ENCODE data around the gene CD4.

Gene CD4

DNA sequence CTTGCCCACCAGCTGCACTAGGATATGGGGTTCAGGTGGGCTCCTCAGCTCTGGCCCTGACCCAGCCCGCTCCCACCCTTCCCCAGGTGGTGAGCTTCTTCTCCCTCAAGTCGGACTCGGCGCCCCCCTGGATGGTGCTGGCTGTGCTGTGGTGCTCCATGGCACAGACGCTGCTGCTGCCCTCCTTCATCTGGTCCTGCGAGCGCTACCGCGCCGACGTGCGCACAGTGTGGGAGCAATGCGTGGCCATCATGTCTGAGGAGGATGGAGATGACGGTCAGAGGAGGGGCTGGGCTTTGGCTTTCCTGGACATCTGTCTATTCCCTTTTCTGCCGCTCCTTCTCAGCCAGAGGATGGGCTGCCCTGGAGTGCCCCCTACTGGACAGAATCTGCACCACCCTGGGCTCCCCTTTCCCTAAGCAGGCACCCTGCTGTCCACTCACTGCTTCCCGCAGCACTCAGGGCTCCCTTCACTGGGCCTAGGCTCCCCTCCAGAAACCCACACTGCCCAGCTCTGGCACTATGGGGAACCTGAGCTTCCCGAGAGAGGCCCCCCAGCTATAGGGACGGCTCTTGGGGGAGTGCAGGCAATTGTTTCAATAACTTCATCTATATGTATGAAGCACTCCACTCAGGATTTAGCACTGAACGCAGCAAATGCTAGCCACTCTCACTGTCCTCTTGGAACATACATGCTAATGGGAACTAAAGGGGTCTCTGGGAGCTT, 36.2 kb downstream of the CD4 start:
- intact Hi-C loops (cut with DNase I) = loop anchor here (1.0 to 5.0 kb wide), 2 partner anchors 72 to 88 kb away; partner anchors contain the start of gene MLF2
- DNase-seq = peak; percentile 83 to 98 (median 90)

DNA sequence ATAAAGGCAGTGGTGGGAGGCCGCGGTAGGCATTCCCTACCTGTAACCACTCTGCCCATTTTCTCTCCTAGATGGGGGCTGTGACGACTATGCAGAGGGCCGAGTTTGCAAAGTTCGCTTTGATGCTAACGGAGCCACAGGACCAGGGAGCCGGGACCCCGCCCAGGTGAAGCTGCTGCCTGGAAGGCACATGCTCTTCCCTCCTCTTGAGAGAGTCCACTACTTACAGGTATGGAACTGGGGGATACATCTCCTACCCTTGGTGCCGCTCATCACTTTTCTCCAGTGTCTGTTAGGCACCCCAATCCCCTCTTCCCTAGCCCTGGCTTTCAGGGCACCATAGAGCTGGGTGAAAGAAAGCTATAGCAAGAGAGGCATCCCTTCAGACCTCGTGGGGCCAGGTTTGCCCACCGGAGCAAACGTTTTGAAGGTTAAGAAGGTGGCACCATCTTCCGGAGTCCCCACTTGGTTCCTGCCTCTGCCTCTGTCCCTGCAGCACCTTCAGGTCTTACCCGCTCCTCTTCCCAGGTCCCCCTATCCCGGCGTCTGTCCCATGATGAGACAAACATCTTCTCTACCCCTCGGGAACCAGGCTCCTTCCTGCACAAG, 36.9 kb downstream of the CD4 start:
- DNase-seq = peak in 2 of 10 donors; percentile 60 to 66
- intact Hi-C loops (cut with DNase I) = loop anchor here (5.0 kb wide), 1 partner anchor 89 kb away; no protein-coding TSS in a partner anchor

DNA sequence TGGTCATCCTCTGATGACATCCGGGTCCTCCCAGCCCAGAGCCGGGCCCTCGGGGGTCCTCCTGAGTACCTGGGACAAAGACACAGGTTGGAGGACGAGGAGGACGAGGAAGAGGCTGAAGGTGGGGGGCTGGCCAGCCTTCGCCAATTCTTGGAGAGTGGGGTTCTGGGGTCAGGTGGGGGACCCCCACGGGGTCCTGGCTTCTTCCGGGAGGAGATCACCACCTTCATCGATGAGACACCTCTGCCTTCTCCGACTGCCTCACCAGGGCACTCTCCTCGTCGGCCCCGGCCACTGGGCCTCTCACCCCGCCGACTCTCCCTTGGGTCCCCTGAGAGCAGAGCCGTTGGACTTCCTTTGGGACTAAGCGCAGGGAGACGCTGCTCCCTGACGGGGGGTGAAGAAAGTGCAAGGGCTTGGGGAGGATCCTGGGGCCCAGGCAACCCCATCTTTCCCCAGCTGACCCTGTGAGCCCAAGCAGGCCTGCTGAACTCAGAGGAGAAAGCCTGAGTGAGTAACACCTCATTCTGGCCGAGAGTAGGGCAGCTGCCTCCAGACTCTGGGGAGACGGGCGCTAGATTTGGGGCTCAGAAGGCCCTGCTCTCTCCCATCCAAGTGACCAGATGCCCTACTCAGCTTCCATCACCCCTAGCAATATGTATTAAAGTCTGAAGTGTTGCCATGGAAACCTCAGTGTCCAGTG, 37.6 kb downstream of the CD4 start:
- intact Hi-C loops (cut with DNase I) = loop anchor here (5.0 kb wide), 1 partner anchor 90 kb away; no protein-coding TSS in a partner anchor
- DNase-seq = peak in 2 of 10 donors; percentile 59 to 66

DNA sequence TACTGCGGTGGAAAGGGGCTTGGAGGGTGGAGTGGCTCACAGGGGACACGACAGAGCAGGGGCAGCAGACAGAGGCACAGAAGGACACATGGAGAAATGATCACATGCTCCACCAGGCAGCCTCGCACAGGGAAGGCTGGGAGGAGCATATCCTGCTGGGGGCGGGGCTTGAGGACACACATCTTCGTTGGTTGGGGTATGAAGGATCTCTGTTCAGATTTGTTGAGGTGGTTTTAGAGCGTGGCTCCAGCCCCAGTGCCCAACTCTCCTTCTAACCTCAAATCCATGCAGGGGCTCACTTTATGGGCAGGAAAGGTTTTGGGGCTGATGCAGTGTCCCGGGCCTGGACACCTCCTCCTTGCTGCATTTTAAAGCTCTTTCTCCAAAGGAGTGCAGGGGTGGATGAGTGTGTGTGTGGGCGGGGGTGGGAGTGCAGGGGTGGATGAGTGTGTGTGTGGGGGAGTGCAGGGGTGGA, 38.1 kb downstream of the CD4 start:
- intact Hi-C loops (cut with DNase I) = loop anchor here (5.0 kb wide), 1 partner anchor 90 kb away; no protein-coding TSS in a partner anchor
- DNase-seq = peak; percentile 62 to 97 (median 84)

DNA sequence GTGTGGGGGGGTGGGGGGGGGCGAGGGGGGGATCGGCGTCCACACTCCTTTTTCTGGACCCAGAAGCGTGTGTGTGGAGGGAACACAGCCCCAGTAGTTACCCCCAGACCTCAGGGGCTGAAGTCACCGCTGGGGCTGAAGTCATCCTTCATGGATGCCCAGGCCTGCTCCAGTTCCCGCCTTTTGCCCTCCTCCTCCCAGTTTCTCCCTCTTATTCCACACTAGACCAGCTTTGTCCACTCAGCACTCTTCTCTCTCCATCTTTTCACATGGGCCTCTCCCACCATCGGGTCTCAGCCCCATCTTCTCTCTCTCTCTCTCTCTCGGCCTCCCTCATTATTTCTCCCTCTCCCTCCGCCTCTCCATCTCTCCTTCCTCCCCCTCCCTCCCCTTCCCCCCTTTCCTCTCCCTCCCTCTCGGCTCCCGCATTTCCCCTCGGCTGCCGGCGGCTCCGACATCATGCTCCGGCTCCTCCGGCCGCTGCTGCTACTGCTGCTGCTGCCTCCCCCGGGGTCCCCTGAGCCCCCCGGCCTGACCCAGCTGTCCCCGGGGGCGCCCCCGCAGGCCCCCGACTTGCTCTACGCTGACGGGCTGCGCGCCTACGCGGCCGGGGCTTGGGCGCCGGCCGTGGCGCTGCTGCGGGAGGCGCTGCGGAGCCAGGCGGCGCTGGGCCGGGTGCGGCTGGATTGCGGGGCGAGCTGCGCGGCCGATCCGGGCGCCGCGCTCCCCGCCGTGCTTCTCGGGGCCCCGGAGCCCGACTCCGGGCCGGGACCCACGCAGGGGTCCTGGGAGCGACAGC, 38.9 kb downstream of the CD4 start, which contains the start of gene P3H3:
Gene P3H3 (plus strand): TSS at position 426 of the 799 bp plus-strand sequence. CDS start 34 bp downstream, at position 460.
- DNase-seq = peak in 4 of 10 donors; percentile 40 to 89 (median 71)
- intact Hi-C loops (cut with DNase I) = loop anchor here (5.0 kb wide), 1 partner anchor 91 kb away; no protein-coding TSS in a partner anchor

DNA sequence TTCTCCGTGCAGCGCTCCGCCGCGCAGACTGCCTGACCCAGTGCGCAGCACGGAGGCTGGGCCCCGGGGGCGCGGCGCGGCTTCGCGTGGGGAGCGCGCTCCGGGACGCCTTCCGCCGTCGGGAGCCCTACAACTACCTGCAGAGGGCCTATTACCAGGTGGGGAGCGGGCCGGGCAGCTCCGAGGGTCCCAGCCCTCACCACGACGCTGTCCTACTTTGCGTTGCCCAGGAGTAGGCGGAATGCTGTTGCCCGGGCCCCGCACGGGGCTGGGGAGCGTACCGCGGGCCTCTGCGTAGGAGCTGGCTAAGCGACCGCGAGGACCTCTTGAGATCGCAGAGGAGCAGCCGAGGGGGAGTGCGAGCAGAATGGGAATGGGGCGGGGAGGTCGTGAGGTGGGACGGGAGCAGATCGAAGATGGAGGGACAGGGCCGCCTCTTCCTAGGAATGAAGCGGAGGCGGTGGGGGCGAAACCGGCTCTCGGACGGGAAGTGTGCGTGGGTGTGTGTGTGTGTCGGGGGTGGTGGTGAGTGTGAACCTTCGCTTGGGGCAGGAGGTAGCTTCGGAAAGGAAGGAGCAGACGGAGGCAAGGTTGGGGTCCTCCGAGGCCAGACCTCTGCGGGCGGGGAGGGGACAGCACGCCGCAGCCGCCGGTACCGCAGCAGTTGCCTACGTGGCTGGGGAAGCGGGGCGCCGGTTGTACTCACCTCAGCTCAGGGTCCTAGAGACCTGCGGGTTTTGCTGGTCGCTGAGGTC, 39.6 kb downstream of the CD4 start:
- intact Hi-C loops (cut with DNase I) = loop anchor here (5.0 kb wide), 1 partner anchor 92 kb away; no protein-coding TSS in a partner anchor
- peak in 8 of 10 donors; percentile 50 to 94 (median 70) for DNase-seq

DNA sequence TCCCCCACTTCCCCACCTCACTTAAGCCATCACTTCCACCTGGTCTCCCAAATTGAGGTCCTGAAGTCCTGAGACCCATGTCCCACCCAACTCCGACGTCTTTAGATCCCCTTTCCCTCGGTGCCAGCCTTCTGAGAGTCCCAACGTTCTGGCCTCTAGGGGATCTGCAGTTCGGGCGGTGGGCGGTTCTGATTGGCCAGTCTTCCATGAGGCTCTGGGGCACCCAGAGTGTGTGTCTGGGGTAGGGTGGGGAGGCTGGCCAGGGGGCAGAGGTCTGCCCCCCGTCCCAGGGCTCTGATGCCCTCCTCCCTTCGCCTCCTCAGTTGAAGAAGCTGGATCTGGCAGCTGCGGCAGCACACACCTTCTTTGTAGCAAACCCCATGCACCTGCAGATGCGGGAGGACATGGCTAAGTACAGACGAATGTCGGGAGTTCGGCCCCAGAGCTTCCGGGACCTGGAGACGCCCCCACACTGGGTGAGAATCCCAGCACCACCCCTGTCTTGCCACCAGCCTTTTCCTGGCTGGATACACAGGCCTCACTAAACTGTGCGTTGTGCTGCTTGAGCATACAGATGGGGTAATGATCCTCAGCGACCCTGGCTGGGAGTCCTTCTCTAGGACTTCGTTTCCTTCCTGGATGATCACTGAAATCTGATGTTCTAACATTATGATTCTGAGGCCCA, 40.4 kb downstream of the CD4 start:
- intact Hi-C loops (cut with DNase I) = loop anchor here (5.0 kb wide), 1 partner anchor 92 kb away; no protein-coding TSS in a partner anchor

DNA sequence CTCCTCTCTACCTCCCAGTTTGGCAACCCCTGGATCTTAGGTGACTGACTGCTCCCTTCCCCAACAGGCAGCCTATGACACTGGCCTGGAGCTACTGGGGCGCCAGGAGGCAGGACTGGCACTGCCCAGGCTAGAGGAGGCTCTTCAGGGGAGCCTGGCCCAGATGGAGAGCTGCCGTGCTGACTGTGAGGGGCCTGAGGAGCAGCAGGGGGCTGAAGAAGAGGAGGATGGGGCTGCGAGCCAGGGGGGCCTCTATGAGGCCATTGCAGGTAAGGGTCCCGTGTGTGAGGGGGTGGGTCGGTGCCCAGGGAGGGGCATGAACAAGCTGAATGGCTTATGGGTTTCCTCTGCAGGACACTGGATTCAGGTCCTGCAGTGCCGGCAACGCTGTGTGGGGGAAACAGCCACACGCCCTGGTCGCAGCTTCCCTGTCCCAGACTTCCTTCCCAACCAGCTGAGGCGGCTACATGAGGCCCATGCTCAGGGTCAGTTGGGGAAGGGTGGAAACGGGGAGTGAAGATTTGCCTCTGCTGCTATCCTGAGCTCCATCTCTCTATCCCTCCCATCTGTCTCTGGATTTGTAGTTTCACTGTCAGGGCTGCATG, 41.1 kb downstream of the CD4 start:
- intact Hi-C loops (cut with DNase I) = no loop called here
- peak in 2 of 10 donors; percentile 57 to 66 for DNase-seq

More for the DNA sequence above, 40.4 kb downstream of the CD4 start:
- DNase-seq = peak in 3 of 10 donors; percentile 54 to 87 (median 87)

DNA sequence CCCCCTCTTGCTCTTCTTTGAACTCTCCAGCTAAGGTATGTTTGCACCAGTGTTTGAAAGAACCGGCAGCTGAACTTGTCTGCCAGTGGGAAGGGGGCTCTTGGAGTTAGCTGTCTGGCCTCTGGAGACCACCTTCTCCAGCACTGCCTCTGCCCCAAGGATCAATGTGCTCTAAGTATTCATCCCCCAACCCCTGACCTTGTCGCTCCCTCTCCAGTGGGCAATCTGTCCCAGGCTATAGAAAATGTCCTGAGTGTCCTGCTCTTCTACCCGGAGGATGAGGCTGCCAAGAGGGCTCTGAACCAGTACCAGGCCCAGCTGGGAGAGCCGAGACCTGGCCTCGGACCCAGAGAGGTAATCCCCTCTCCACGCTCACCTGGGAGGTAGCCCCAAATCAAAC, 41.7 kb downstream of the CD4 start:
- DNase-seq = no peak
- intact Hi-C loops (cut with DNase I) = no loop called here

DNA sequence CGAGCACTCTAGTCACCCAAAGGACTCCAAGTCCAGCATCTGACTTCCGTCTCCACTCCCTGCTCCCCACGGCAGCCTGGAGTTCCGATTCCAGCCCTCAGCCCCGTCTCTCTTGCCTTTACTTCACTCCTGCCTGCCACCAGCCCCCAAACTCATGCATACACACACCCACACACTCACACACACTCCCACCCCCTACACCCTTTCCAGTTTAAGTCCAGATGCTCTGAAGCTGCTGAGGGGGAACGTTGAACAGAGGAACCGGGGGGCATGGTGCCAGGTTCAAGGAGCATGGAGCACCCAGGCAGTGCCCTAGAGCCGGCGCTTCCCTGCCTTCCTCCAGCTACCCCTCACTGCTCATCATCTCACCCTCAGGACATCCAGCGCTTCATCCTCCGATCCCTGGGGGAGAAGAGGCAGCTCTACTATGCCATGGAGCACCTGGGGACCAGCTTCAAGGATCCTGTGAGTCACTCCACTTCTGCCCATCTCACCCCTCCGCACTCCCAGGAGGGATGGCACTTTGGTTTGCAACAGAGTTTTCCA, 42.2 kb downstream of the CD4 start:
- peak in 2 of 10 donors; percentile 53 to 69 for DNase-seq
- intact Hi-C loops (cut with DNase I) = no loop called here

DNA sequence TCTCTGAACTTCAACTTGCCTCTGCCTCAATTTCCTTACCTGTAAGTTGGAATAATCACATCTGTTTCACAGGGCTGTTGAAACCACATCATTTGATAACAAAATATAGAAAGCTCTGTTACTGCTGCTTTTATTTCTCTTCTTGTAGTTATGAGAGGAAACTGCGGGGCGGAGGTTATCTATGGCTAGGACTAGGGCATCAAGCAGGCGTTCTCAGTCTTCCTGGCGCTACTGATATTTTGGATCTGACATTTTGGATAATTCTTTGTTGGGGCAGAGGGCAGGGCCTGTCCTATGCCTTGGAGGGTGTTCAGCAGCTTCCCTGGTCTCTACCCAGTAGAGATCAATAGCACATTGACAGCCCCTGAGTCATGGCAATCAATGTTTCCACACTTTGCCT, 42.8 kb downstream of the CD4 start:
- intact Hi-C loops (cut with DNase I) = no loop called here
- peak in 1 of 10 donors; percentile 22 for DNase-seq

DNA sequence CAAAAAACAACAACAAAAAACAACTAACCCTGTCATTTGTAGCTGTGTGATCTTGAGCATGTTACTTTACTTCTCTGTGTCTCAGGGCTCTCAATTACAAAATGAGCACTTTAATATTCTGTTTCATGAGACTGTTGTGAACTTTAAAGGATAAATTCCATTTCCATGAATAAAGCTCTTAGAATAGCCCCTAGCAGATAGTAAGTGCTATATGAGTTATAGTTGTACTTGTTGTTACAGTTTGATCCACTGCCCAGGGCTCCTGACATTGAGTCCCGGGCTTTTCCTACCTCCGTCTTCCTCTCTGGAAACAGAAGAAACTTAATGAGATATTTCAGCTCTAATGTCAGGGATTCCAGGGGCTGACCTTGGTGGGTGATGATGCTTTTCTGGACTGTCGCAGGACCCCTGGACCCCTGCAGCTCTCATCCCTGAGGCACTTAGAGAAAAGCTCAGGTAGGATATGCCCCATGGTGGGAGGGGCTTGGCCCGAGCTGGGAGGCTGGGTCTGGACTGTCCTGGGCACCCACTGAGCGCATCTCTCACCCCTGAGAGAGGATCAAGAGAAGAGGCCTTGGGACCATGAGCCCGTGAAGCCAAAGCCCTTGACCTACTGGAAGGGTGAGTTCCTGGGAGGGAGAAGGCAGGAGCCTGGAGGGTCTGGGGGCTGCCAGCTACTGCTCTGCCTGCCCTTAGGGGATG, 44.0 kb downstream of the CD4 start:
- DNase-seq = no peak
- intact Hi-C loops (cut with DNase I) = no loop called here

DNA sequence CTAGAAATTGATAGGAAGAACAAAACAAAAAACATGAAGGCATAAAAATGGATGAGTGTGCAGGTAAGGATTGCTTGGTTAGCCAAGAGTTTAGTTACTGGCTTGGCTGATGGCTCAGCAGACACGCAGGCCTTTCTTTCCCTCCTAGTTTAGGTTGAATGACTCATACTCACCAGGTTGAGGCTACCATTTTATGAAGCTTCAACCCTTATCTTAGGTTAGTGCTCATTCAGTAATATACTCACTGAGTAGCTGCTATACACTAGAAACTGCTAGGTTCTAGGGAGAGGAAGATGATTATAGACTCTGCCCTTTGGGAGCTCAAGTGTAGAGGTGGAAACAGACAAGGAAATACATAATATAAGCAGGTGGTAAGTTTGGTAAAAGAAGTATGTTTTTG, 44.9 kb downstream of the CD4 start:
- DNase-seq = no peak
- intact Hi-C loops (cut with DNase I) = no loop called here

DNA sequence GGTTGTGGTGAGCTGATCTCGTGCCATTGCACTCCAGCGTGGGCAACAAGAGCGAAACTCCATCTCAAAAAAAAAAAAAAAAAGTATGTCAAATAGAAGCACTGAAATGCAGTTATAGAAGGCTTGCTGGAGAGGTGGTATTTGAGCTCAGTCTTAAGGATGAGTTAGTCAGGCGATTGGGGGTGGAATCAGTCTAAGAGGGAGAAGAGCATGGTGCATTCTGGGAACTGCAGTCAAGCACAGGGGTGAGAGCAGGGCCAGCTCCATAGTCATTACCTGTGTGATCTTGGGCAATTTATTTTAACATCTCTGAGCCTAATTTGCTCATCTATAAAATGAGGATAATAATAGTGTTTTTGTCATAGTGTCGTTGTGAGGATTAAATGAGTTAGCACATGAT, 45.5 kb downstream of the CD4 start:
- intact Hi-C loops (cut with DNase I) = no loop called here
- no peak for DNase-seq

DNA sequence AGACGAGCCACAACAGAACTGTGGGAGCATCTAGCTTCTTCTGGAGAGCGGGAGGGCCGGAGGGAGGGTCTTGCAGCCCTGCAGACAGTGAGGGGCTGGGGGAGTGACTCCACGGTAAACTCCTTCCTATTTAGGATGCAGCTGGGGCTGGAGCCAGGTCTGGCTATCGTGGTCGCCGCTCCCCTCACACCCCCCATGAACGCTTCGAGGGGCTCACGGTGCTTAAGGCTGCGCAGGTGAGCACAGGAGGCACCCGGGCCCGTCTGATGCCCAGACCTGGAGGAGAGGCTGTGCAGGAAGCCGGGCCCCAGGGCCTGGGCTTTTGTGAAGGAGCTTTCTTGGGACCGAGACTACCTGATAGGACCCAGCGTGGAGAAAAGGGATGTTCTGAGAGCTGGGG, 47.5 kb downstream of the CD4 start:
- intact Hi-C loops (cut with DNase I) = no loop called here
- DNase-seq = peak in 1 of 10 donors; percentile 73

DNA sequence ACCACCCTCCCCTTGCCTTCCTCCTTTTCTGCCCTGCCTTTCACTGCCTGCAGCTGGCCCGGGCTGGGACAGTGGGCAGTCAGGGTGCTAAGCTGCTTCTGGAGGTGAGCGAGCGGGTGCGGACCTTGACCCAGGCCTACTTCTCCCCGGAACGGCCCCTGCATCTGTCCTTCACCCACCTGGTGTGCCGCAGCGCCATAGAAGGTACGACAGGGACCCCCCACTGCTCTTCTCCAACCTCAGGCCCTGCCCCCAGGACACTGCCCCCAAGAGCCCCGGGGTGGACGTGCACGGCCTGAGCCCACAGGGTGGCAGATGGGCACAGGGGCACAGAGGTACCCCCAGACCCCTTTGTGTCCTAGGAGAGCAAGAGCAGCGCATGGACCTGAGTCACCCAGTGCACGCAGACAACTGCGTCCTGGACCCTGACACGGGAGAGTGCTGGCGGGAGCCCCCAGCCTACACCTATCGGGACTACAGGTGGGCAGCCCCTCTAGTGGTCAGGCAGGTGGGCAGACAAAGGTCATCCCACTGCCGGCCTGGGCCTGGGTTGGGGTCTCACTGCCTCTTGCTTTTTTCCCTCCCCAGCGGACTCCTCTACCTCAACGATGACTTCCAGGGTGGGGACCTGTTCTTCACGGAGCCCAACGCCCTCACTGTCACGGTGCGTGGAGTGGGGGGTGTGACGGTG, 48.2 kb downstream of the CD4 start:
- intact Hi-C loops (cut with DNase I) = no loop called here
- peak in 1 of 10 donors; percentile 71 for DNase-seq

DNA sequence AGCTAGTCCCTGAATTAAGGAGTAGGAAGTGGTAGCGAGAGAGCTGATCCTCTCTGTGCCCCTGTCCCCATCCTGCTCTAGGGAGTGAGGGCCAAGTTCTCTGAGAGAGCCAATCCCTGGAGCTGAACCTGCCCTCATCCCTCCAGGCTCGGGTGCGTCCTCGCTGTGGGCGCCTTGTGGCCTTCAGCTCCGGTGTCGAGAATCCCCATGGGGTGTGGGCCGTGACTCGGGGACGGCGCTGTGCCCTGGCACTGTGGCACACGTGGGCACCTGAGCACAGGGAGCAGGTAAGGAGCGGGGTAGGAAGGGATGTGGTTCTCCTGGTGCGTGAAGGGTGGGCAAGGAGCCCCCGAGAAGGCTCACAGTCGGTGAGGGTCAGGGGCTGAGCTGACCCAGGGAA, 49.5 kb downstream of the CD4 start:
- peak in 1 of 10 donors; percentile 30 for DNase-seq
- intact Hi-C loops (cut with DNase I) = no loop called here
